Parathyroid adenoma (tissue), 2 donors: Measurements from ENCODE around the gene GALNT9.

Experiments
- H2AFZ ChIP-seq: fragments of 300-600 bp; sonication (generic); one replicate; pipeline ENCODE4 v1.7.0; 2017; ENCODE audit warnings: antibody characterized with exemption, mild to moderate bottlenecking
- H3K27ac ChIP-seq: fragments of 300-600 bp; sonication (generic); one replicate; pipeline ENCODE4 v1.7.0; 2017
- H3K27me3 ChIP-seq: fragments of 300-600 bp; sonication (generic); one replicate; pipeline ENCODE4 v1.7.0; 2017; ENCODE audit warnings: low read length; ENCODE audit not compliant: control insufficient read depth, insufficient read depth
- H3K36me3 ChIP-seq: fragments of 300-600 bp; sonication (generic); one replicate; pipeline ENCODE4 v1.7.0; 2017; ENCODE audit warnings: low read length; ENCODE audit not compliant: control insufficient read depth, insufficient read depth
- H3K4me1 ChIP-seq: fragments of 300-600 bp; sonication (generic); one replicate; pipeline ENCODE4 v1.7.0; 2017; ENCODE audit warnings: control low read depth
- H3K4me2 ChIP-seq: fragments of 300-600 bp; sonication (generic); one replicate; pipeline ENCODE4 v1.7.0; 2017; ENCODE audit warnings: low read length
- H3K4me3 ChIP-seq: fragments of 300-600 bp; sonication (generic); one replicate; pipeline ENCODE4 v1.7.0; 2017; ENCODE audit warnings: low read depth, low read length
- H3K79me2 ChIP-seq: fragments of 300-600 bp; sonication (generic); one replicate; pipeline ENCODE4 v1.7.0; 2017; ENCODE audit warnings: control low read depth
- H3K9ac ChIP-seq: fragments of 300-600 bp; sonication (generic); one replicate; pipeline ENCODE4 v1.7.0; 2017; ENCODE audit warnings: mild to moderate bottlenecking
- H3K9me3 ChIP-seq: fragments of 300-600 bp; sonication (generic); one replicate; pipeline ENCODE4 v1.7.0; 2017; ENCODE audit warnings: low read length; ENCODE audit not compliant: control insufficient read depth
- CTCF ChIP-seq: fragments of 300-600 bp; sonication (generic); IDR thresholded peaks from one replicate; pipeline ENCODE4 v1.7.0; 2017; ENCODE audit warnings: antibody characterized with exemption, mild to moderate bottlenecking
- donor health status: primary hyperparathyroidism.

Gene GALNT9

GRCh38 chr12:132324841-132325732, 4.3 kb downstream of the GALNT9 start:
- Histone ChIP-seq H3K27ac (no peak overlapping the region), H3K4me3 (no peak overlapping the region), H3K4me2 (no peak overlapping the region), H2AFZ (no peak overlapping the region), H3K4me1 (no peaks in the 10 kb centered on the region), H3K9ac (no peak overlapping the region), H3K79me2 (no peaks in the 10 kb centered on the region), H3K27me3 (peaks cover 6% of the 10 kb centered on the region), H3K9me3 (no peaks in the 10 kb centered on the region), H3K36me3 (no peaks in the 10 kb centered on the region)
- no peak for TF ChIP-seq CTCF

GRCh38 chr12:132324173-132324572, 5.2 kb downstream of the GALNT9 start:
- Histone ChIP-seq H3K9ac (no peak overlapping the region), H3K27ac (no peak overlapping the region), H3K36me3 (no peaks in the 10 kb centered on the region), H3K79me2 (no peaks in the 10 kb centered on the region), H3K4me3 (no peak overlapping the region), H3K9me3 (no peaks in the 10 kb centered on the region), H3K27me3 (peaks cover 6% of the 10 kb centered on the region), H3K4me1 (no peaks in the 10 kb centered on the region), H2AFZ (no peak overlapping the region), H3K4me2 (no peak overlapping the region)
- TF ChIP-seq CTCF, result no peak

GRCh38 chr12:132323171-132324010, 6.0 kb downstream of the GALNT9 start:
- no peaks in the 10 kb centered on the region for H3K9me3 ChIP-seq
- no peaks in the 10 kb centered on the region for H3K4me1 ChIP-seq
- TF ChIP-seq CTCF, result no peak
- no peak overlapping the region for H3K4me2 ChIP-seq
- H3K27me3 ChIP-seq, result no peaks in the 10 kb centered on the region
- H3K36me3 ChIP-seq, result no peaks in the 10 kb centered on the region
- H3K79me2 ChIP-seq, result no peaks in the 10 kb centered on the region
- no peak overlapping the region for H3K27ac ChIP-seq
- no peak overlapping the region for H3K4me3 ChIP-seq
- peak overlapping the region; percentile 7 for H2AFZ ChIP-seq
- H3K9ac ChIP-seq, result no peak overlapping the region

- TF ChIP-seq CTCF, result no peak
- Histone ChIP-seq H3K27ac (no peak overlapping the region), H2AFZ (no peak overlapping the region), H3K79me2 (no peaks in the 10 kb centered on the region), H3K9ac (no peak overlapping the region), H3K4me3 (no peak overlapping the region), H3K9me3 (no peaks in the 10 kb centered on the region), H3K27me3 (no peaks in the 10 kb centered on the region), H3K4me2 (no peak overlapping the region), H3K36me3 (no peaks in the 10 kb centered on the region), H3K4me1 (no peaks in the 10 kb centered on the region)
Measured at GRCh38 chr12:132322206-132323132, 6.9 kb downstream of the GALNT9 start.
